NOMO-1 treated with DMSO at 0.1 percent for 48 hours (cell line): ENCODE data around the gene ZNF263.

Experiments
- DNase-seq: peaks from one replicate; lab custom pipeline; 2025; ENCODE audit not compliant: unreplicated experiment; lab: John Stamatoyannopoulos, UW

ZNF263 gene

DNA sequence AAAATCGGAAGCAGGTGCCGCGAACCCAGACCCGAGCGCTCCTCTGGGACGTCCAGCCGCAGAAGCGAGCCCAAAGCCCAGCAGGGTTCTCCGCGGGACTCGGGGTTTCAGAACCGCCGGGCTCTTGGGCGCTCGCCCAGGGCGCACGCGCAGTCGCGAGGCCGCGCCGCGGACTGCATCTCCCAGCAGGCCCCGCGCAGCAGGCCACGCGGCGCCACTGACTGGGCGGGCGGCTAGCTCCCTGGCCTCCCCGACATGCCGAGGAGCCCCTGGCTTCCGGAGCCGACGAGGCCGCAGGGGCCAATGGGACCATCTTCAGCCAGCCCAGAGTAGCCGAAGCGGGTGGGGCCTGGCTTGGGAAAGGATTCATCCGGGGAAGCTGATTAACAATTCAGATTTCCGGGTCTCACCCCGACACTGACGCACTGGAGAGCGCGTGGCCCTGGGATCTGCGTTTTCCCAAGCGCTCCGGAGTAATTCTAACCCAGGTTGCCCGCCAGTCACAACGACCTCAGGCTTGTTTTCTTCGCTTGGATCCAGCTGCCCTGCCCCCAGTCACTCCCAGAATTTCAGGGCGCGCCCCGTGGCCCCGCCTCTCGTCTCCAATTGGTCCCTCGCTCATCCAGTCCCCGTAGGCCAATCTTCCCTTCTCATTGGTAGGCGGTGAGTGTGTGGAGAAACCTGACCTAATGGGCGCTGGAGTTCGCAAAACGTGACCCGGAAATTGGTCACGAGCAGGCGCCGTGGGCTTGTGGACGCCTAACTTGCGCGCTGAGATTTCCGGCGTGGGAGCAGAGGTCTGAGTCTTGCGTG is at the start of gene ZNF263:
Gene ZNF263, plus strand, starts transcription at position 762 of the 813 bp plus-strand sequence. CDS start 328 bp downstream, outside the sequence.
- DNase-seq, result peak; percentile 99

DNA sequence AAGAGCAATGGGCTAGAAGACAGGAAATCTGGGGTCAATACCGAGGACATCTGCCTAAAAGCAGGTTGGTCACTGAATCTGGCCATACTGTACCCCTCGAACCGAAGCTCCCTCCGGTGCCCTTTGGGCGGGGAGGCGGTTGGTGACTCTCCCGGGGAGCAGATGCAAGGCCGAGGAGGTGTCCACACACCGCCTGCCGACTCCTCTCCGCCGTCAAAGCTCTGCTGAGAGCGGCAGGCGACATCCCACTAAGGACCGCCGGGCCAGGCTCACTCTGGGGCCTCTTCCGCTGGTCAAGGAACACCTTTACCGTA is 48.8 kb upstream of the ZNF263 start:
- DNase-seq, result no peak

DNA sequence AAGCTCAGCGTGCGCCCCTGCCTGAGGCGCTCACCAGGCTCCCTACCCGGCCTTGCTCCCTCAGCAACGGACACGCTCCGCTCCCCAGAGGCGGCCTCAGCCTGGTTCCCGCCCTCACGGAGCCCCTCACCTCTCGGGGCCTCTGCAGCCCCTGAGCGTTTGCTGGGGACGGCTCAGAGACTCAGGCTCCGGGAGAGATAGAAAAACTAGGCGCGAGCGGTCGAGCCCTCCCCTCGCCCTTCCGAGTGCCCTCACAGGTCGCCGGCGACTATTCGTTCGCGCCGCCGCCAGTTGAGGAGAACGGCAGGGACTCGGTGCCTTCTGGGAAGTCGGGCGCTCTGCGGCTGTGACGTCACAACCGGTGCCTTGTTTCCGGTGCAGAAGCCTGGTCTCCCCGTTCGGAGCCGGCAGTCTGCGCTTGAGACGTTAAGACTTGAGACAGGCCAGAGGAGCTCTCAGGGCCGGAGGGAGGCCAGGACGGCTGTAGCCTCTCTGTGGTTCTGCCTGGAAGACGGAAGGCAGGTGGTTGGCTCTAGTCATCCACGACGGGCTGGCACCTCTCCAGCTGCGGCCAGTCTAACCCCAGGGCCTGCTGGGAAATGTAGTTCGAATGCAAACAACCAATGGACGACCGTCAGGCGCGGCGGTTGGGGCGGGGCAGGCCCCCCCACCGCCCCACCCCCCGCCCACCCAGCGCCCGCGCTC is 48.3 kb upstream of the ZNF263 start, which contains the start of gene ZNF200:
Gene ZNF200, minus strand, starts transcription at position 302 of the 705 bp plus-strand sequence. CDS start 1,403 bp downstream, outside the sequence.
- peak; percentile 96 for DNase-seq

DNA sequence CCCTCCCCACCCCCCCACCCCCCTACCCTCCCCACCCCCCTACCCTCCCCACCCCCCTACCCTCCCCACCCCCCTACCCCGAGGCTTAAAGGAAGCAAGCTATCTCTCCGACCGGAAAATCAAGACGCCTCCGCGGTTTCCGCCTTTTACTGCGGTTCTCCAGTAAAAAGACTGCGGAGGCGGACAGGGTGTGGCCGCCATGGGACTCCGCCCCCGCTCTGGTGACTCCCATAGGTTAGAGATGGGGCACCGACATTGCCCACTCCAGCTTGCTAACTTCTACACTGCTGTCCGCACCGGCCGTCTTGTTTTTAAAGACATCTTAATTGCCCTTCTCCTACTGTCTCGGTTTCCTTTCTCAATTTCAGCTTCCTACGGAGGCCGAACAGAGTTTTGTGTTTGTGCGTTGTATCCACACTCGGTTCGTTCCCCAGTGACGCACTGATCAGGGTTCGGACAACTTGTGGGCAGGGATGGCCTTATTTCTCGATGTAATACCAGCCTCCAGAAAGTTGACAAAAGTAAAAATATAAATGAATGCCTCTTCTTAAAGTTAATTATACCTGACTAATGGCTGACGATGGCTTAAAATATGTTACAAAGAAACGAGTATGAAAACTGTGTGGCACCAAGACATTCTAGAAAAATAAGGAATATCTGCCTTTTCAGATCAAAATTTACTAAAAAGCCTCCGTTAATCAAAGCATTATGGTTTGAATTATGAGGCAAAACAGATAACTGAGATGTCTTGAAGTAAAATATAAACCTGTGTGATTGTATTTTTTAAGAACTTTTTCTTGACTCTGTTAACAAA is 47.2 kb upstream of the ZNF263 start:
- DNase-seq, result no peak

DNA sequence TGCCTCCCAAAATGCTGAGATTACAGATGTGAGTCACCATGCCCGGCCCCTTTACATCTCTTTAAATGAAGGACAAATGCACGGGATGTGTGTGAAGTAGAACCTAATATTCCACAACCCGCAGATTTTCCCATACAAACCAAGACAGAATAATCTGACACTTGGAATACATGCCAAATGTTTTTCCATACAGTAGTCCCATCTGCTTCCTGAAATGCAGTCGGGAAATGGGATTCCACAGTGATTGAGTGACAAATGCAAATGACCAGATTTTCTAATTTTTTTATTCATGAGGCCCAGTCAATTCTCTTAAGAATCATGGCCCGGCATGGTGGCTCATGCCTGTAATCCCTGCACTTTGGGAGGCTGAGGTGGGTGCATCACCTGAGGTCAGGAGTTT is 41.5 kb upstream of the ZNF263 start:
- no peak for DNase-seq

DNA sequence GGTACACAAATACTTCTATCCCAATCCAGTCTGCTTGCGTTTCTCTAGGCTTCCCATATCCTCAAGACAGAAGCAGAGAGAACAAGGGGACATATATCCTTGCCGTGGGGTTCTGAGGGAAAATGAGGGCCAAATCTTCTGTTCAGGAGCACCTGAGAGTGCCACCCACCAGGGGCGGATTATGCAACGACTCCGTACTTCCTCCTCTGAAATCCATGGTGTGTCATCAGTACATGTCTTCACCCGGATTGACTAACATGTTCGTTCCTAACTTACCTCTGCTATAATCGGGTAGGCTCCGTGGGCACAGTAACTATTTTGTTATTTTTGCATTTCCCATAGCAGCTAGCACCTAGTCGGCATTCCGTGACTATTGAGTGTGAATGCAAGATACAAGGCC is 40.6 kb upstream of the ZNF263 start:
- peak; percentile 75 for DNase-seq

DNA sequence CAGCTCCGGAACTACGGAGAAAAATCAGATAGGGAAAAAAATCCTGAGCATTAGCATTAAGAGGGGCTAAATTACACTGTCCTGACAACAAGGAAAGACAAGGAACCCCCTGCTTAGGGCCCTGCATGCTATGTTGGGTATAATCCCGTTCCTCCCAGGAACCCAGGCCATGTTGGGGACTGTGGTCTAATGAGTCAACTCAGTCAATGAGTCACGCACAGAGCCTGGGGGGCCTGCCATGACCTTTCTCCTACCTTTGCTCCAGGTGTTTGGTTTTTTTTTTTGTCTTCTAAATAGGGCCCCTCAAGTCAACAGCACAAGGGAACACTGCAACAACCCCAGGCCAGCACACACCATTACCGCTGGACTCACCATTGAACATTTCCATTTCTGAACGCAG is 39.4 kb upstream of the ZNF263 start:
- no peak for DNase-seq

DNA sequence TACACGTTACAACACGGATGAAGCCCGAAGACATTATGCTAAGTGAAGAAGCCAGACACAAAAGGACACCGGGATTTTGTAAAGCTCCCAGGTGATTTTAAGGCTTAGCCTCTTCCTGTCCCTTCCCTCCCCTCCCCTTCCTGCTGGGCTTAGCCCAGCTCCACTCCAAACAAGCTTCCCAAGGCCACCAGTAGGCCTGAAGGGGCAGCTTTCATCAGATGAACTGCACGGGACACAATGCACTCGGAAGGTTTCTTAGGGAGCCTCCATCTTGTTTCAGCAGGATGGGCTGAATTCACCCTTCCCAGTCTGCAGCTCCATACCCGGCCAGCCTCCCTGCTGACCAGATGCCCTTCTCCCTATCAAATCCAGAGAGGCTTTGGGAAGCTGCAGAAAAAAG is 37.3 kb upstream of the ZNF263 start:
- DNase-seq, result no peak

DNA sequence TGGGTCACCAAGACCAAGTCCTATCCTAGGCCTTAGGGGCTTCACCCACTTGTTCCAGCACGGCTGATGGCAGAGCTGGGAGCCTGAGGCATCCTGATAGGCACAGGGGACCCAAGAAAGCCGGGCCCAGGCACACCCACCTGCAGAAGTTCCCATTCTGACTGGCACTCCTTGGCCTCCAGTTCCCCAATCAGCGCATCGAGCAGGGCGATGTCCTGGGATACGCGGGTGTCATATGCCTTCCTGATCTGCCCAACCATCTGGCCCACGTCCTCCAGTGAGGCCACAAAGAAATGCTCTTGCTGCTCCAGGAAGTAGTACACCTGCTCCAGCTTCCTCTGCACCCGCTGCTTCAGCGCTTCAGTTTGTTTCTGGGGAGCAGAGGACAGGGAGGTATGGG is 36.4 kb upstream of the ZNF263 start:
- no peak for DNase-seq

DNA sequence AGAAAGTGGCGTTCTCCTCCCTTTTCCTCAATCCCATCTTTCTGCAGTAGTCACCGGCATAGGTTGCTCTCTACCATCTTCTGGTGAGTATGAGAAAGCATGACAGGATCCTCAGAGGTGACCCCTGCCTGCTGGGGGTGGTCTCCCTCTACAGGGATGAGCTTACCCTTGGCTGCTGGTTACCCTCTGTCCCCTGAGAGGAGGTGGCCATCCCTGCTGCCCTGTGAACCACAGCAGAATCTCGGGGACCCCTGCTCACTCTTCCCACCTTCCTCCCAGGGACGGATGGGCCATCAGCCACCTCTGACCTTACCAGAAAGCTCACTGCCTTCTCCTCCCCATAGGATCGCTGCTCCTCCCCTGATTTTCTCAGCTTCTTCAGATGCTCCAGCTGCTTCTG is 34.7 kb upstream of the ZNF263 start:
- no peak for DNase-seq

DNA sequence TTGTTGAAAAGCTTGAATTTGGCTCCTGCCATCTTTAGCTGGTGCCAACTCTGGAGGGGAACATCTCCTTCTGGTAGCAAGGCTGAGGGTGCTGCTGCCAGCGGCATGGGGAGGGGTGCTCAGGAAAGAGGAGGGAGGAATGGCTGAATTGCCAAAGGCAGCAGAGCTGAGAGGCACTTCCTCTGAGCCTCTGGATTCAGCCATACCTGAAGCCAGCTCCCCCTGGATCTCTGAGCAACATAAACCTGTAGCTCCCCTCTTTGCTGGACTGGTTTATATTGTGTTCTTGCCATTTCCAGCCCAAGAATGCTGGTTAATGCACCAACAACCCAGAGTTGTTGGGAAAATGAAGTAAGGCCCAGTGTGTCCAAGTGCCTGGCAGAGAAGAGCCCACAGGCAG is 34.3 kb upstream of the ZNF263 start:
- DNase-seq, result no peak

DNA sequence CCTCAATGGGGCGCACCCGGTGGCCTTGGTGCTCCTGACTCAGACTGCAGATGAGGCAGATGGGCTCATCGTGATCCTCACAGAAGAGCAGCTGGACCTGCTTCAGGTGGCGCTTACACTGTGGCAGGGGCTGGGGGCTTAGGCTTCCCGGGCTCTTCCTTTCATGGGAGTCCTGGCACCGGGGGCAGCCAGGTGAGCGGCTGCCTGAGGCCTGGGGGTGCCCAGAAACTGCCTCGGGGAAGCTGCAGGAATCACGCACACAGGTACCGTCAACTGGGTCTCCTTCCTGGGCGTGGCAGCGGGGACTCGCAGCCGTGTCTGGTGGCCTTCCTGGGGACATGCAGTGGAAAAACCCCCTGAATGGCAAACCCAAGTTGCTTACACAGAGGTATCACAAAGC is 33.8 kb upstream of the ZNF263 start:
- no peak for DNase-seq

DNA sequence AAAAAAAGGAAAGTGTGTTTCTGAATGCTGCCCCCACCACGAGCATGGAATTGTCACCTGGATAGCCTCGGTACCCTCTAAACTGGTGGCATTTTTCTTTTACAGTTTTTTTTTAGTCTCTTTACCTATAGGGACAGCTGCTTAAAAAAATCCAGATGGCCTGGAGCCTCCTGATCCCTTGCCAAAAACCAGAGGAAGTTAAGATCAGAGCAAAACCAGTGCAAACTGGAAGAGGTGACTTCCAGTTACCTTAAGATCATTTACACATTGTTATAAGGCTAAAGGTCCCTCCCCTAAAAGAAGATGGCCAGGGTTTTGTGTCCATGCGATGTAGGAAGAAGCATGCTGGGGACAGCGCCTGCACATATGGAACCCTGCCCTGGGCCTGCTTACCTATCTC is 30.3 kb upstream of the ZNF263 start:
- DNase-seq, result no peak

DNA sequence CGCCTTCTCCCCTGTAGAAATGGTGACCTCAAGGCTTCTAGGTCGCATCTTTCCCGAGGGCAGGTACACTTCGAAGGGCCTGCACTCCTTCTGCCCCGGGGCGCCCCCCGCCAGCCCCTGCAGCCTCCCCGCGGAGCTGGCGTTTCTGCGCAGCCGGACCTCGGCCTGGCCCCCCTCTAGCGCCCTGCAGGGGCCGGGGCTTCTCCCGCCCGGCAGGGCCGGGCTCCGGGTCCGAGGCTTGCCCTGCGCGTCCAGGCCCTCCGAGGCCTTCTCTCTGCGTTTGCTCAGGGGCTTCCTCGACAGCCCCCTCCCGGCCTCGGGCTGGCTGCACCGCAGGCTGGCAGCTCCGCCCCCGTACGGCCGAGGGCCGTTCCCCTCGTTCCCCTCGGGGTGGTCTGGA is 29.0 kb upstream of the ZNF263 start:
- no peak for DNase-seq

DNA sequence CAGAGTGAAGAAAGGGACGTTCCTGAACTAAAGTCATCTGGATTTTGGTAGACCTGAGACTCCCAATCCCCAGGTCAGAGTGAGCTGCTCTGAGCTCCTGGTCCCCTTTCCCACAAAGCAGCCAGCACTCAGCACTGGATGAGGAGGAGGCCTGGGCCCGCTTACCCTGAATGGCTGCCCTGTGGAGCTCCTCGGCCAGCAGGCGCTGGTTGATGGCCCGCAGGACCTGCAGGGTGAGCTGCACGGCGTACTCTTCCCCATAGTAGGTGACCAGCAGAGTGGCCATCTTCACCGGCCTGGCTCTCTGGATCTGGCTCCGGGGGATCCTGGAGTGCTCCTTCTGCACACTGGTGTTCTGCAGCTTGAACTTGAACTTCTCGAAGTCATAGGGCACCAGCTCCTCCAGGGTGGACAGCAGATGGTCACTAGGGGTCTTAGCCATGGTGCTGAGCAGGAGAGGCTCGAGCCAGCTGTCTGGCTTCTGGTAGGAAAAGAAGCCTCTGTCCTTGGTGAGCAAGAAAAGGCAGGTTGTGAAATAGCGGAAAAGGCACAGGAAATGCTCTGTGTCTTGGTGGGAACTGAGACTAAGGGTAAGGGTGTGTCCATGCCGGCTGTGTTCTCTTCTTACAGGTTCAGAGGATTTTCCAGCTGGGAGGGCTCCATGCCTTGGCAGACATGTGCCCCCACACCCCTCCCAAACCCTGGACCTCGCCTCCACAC is 27.0 kb upstream of the ZNF263 start, which contains the start of gene MEFV:
Gene MEFV, minus strand, starts transcription at position 488 of the 720 bp plus-strand sequence. Its CDS starts 46 bp downstream, at position 442.
- DNase-seq, result peak; percentile 86

DNA sequence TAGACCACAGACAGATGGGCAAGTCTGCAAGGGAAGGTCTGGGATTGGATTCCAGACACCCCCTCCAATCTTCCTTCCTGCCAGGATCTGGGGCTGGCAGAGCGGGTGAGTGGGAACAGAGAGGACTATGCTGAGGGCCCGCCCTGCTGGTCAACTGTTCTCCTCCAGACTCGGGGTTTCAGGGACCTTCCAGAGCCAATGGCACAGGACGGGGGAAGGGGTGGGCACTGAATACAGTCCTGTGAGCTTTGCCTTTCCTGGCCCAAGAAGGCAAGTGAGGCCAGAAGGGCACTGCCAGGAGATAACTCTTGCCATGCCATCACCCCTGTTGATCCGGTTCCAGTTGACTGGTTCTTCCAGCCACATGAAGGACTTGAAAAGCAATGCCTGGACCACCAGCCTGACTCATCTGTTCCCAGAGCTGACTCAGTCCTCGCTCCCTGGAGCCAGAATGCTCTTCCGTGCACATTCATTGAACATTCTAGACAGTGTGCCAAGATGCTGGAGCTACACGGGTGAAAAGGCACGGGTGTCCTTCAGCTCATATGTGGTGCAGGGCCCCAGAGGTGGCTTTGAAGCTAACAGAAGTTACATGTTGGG is 26.3 kb upstream of the ZNF263 start:
- DNase-seq, result no peak

DNA sequence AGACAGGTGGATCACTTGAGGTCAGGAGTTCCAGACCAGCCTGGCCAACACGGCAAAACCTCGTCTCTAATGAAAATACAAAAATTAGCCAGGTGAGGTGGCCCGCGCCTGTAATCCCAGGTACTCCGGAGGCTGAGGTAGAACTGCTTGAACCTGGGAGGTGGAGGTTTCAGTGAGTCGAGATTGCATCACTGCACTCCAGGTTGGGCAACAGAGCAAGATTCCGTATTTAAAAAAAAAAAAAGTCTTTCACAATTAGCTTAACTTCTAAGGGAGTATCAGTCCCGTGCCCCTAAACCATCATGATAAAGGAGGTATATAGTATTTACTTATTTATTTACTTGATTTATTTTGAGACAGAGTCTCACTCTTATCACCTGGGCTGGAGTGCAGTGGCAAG is 23.5 kb upstream of the ZNF263 start:
- peak; percentile 36 for DNase-seq

DNA sequence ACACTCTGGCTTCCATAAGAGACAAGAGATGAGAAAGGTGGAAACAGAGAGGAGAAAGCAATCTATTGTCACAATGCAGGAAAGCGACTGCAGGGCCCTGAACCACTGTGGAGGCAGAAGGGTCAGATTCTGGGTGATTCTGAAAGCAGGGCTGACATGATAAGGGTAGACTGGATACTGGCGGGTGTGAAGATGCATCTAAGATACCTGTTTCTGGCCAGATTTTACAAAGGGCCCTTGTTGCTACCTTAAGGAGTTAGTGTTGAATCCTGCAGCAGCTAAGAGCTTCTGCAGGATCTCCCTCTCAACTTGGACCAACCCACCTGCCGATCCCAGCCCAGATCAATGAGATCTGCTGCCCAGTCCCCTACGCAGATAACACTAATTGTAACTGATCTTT is 20.8 kb upstream of the ZNF263 start:
- DNase-seq, result no peak

DNA sequence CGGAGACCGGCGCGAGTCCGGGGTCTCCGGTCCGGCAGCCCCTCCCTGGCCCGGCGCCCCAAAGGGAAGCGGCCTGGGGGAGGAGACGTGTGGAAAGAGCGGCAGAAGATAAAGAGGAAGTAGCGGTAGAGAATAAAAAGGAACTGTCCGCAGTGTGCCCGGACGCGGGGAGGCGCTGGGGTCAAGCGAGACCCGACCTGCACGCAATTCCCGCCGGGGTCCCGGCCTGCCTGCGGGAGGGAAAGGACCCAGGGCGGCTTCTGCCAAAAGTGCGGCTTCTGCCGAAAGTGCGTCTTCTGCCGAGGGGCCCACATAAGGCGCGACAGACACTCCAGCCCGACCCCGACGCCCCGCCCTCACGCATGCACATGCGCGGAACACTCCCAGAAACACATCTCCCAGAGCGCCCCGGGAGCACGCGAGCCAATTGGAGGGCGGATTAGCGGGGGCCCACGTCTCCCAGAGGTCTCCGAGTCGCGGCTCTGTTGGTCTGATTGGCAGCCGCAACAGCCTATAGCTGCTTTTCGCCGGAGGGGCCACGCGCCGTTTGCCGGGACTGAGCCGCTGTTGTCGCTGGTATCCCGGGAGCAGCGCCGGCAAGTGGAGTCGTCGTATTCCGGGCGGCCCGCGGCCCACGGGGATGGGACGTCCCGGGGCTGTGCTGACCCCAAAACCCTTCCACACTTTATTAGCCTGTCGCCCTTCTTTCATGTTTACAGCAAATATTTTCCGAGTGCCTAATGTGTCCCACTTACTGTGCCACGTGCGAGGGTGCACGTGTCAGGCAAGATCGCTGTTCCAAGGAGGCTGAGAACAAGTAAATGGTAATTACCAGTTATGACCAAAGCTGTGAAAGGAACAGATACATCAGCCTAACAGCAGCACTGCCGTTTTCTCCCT is 18.9 kb upstream of the ZNF263 start:
- DNase-seq, result peak; percentile 94
